GM23338 (cell line): Measurements from ENCODE around the gene SMAD3. TPM values are rescaled to one million over a fixed set of nuclear protein-coding genes. Genes with fewer than 3 reads are reported as not detected.

Source experiments
- ATAC-seq: fragments of 200-7000 bp; cut with Tn5 transposase; 3 replicates; pipeline ENCODE4 v1.9.1; 2020
- DNase-seq: peaks from one replicate; pipeline ENCODE4 v3.0.0-alpha.2; 2015; ENCODE audit warnings: low spot score
- H2AFZ ChIP-seq: fragments of 200-600 bp; sonication (generic); 2 replicates; pipeline ENCODE4 v1.8.0; 2016; ENCODE audit warnings: antibody characterized with exemption, mild to moderate bottlenecking, moderate library complexity
- H3F3A ChIP-seq: fragments of 200-600 bp; sonication (generic); replicated peaks from 2 replicates; pipeline ENCODE4 v1.8.0; 2017; ENCODE audit warnings: antibody characterized with exemption, mixed run types, low read depth
- H3K27ac ChIP-seq: fragments of 200-600 bp; sonication (generic); 2 replicates; pipeline ENCODE4 v1.6.1; 2016; ENCODE audit warnings: low read depth
- H3K27me3 ChIP-seq: fragments of 200-600 bp; sonication (generic); 2 replicates; pipeline ENCODE4 v1.8.0; 2016; ENCODE audit warnings: mild to moderate bottlenecking, mixed run types, moderate library complexity; ENCODE audit not compliant: insufficient read depth
- H3K36me3 ChIP-seq: fragments of 200-600 bp; sonication (generic); 2 replicates; pipeline ENCODE4 v1.8.0; 2016; ENCODE audit warnings: mild to moderate bottlenecking; ENCODE audit not compliant: insufficient read depth
- H3K4me1 ChIP-seq: fragments of 200-600 bp; sonication (generic); 2 replicates; pipeline ENCODE4 v1.8.0; 2016; ENCODE audit warnings: mild to moderate bottlenecking, moderate library complexity; ENCODE audit not compliant: insufficient read depth
- H3K4me2 ChIP-seq: fragments of 200-600 bp; sonication (generic); 2 replicates; pipeline ENCODE4 v1.7.1; 2017; ENCODE audit warnings: mixed run types
- H3K4me3 ChIP-seq: fragments of 200-600 bp; sonication (generic); 2 replicates; pipeline ENCODE4 v1.6.1; 2016; ENCODE audit warnings: mixed run types
- H3K79me2 ChIP-seq: fragments of 200-600 bp; sonication (generic); replicated peaks from 2 replicates; pipeline ENCODE4 v1.8.0; 2017; ENCODE audit warnings: mild to moderate bottlenecking; ENCODE audit not compliant: insufficient read depth
- H3K9me2 ChIP-seq: fragments of 200-600 bp; sonication (generic); 2 replicates; pipeline ENCODE4 v1.8.0; 2017; ENCODE audit not compliant: insufficient read depth
- H4K20me1 ChIP-seq: fragments of 200-600 bp; sonication (generic); replicated peaks from 2 replicates; pipeline ENCODE4 v1.8.0; 2017; ENCODE audit warnings: mild to moderate bottlenecking; ENCODE audit not compliant: insufficient read depth
- H3K27ac Mint-ChIP-seq: 2 replicates; pipeline ENCODE4 v1.8.0; 2020; ENCODE audit warnings: inconsistent platforms, mild to moderate bottlenecking, moderate library complexity, mixed read lengths
- H3K27me3 Mint-ChIP-seq: 3 replicates; pipeline ENCODE4 v1.8.0; 2022; ENCODE audit warnings: low read depth, mild to moderate bottlenecking, moderate library complexity, mixed read lengths, inconsistent platforms; ENCODE audit not compliant: insufficient read depth, poor library complexity
- H3K36me3 Mint-ChIP-seq: 3 replicates; pipeline ENCODE4 v1.8.0; 2021; ENCODE audit warnings: low read depth, mild to moderate bottlenecking, inconsistent platforms, moderate library complexity, mixed read lengths
- H3K4me1 Mint-ChIP-seq: 3 replicates; pipeline ENCODE4 v1.8.0; 2020; ENCODE audit warnings: mild to moderate bottlenecking, inconsistent platforms, mixed read lengths
- H3K4me3 Mint-ChIP-seq: 3 replicates; pipeline ENCODE4 v1.8.0; 2021; ENCODE audit warnings: moderate library complexity, mild to moderate bottlenecking, inconsistent platforms, mixed read lengths
- H3K9me3 Mint-ChIP-seq: 3 replicates; pipeline ENCODE4 v1.8.0; 2020; ENCODE audit warnings: moderate library complexity, mild to moderate bottlenecking, inconsistent platforms, mixed read lengths
- CREB1 ChIP-seq: fragments of 250-450 bp; sonication (Bioruptor Pico); IDR thresholded peaks from 2 replicates; pipeline ENCODE4 v1.5.0; 2020; ENCODE audit warnings: low read depth, mild to moderate bottlenecking, moderate library complexity
- EZH2 ChIP-seq: fragments of 200-600 bp; sonication (generic); IDR thresholded peaks from one replicate; pipeline ENCODE4 v1.8.0; 2017; ENCODE audit warnings: antibody characterized with exemption, mild to moderate bottlenecking, low read depth; ENCODE audit not compliant: unreplicated experiment
- EZH2phosphoT487 ChIP-seq: fragments of 200-600 bp; sonication (generic); IDR thresholded peaks from one replicate; pipeline ENCODE4 v1.8.1; 2018; ENCODE audit warnings: antibody characterized with exemption; ENCODE audit not compliant: unreplicated experiment
- JUNB ChIP-seq: IDR thresholded peaks from one replicate; pipeline ENCODE4 v1.6.1; 2016; ENCODE audit warnings: antibody characterized with exemption; ENCODE audit not compliant: unreplicated experiment
- NANOG ChIP-seq: IDR thresholded peaks from 2 replicates; pipeline ENCODE4 v1.6.1; 2016; ENCODE audit warnings: antibody characterized with exemption, borderline replicate concordance
- POLR2AphosphoS5 ChIP-seq: IDR thresholded peaks from 2 replicates; pipeline ENCODE4 v1.6.1; 2016; ENCODE audit warnings: antibody characterized with exemption, low read depth
- STAT1 ChIP-seq: IDR thresholded peaks from one replicate; pipeline ENCODE4 v1.6.1; 2016; ENCODE audit warnings: antibody characterized with exemption; ENCODE audit not compliant: unreplicated experiment
- ZNF114 ChIP-seq: fragments of 250-450 bp; sonication (Bioruptor Pico); IDR thresholded peaks from 2 replicates; pipeline ENCODE4 v1.5.0; 2020; ENCODE audit warnings: mild to moderate bottlenecking, moderate library complexity
- ZNF331 ChIP-seq: fragments of 250-450 bp; sonication (Bioruptor Pico); IDR thresholded peaks from 2 replicates; pipeline ENCODE4 v1.5.0; 2020; ENCODE audit warnings: low read depth, mild to moderate bottlenecking, moderate library complexity
- polyA plus RNA-seq: library from polyadenylated mRNA; unstranded; fragments of >200 nt; fragmentation: Nextera tagmentation; extraction: Ambion mirVana; gene quantifications from 2 replicates; pipeline ENCODE4 v1.2.1, GENCODE V29; 2016
- total RNA-seq: library from RNA; depleted of rRNA; stranded (reverse); fragments of >200 nt; shearing (Covaris generic); gene quantifications from 2 replicates; pipeline ENCODE4 v1.2.3, GENCODE V29; 2014
- TF ChIP-seq, protein P1 (sequence below): IDR thresholded peaks from 2 replicates; pipeline ENCODE4 v1.6.1; 2016; ENCODE audit warnings: antibody characterized with exemption
- TF ChIP-seq, protein P2 (sequence below): fragments of 250-450 bp; sonication (Bioruptor Pico); IDR thresholded peaks from 2 replicates; pipeline ENCODE4 v1.5.0; 2020; ENCODE audit warnings: mild to moderate bottlenecking, moderate library complexity
- TF ChIP-seq, protein P3 (sequence below), 2 experiments: fragments of 200-600 bp in 1 of 2; sonication (generic) in 1 of 2; conservative IDR thresholded peaks; 2 replicates each; pipeline versions ENCODE4 v1.5.1 to v1.6.1; 2016 to 2017; ENCODE audit warnings: antibody characterized with exemption in 2 of 2, low read depth in 2 of 2, mild to moderate bottlenecking in 2 of 2, moderate library complexity in 1 of 2
- TF ChIP-seq, protein P4 (sequence below): IDR thresholded peaks from one replicate; pipeline ENCODE4 v1.6.1; 2018; ENCODE audit warnings: antibody characterized with exemption; ENCODE audit not compliant: unreplicated experiment

The SMAD3 gene
- total and polyA plus RNA-seq, 2 experiments from 2014 or later = 4.9 to 11.6 TPM

DNA sequence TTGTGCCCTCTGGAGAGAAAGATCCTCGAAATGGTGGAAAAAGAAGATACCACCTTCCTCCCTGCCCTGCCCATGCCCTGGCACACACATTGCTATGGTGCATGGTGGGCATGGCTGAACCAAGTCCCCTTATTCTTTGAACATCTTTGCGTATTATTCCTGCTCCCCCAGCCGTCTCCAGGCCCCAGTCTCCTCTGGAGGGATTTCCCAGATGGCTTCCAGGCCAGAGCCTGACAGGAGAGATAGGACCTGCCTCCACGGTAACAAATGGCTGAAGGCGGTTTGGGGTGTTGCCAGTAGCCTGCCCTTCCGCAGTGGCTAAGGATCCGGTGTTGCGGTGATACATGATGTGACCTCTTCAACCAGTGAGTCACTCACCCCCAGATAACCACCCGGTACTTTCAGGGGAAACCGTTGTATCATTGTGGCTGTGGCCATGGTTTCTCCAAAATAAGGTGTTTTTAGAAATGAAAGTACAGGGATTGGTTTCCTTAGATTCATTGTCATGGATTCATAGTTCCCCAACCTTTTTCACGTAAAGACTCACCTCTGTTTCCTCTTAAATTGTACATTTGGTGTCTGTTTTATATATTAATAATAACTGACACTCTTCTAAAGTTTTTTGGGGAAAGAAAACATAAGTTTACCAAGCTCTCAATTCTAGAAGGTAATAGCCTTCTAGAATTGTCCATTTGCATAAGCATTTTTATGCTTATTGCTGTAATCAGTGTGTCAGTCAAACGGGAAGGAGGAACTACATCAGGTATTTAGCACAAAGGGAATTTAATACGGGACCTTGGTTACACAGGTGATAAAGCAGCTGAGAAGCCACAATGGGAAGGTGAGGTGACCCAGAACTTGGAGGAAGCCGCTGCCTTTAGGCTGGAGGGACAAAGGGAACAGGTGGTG lies 25.9 kb downstream of the SMAD3 start:
- H3K9me3 Mint-ChIP-seq = no peaks in the 10 kb centered on the region
- Histone ChIP-seq H3K4me3 (peak overlapping the region; percentile 26), H3K27ac (peak overlapping the region; percentile 11; the same call in 1 of the 2 replicates), H3K9me2 (no peaks in the 10 kb centered on the region), H2AFZ (no peak overlapping the region), H3F3A (no peaks in the 10 kb centered on the region), H3K36me3 (peaks cover 4% of the 10 kb centered on the region; the same call in 1 of the 2 replicates), H3K79me2 (peaks cover 33% of the 10 kb centered on the region), H3K4me1 (peaks cover 31% of the 10 kb centered on the region), H3K4me2 (peak overlapping the region; percentile 59), H4K20me1 (no peaks in the 10 kb centered on the region; the same call in 1 of the 2 replicates), H3K27me3 (no peaks in the 10 kb centered on the region)
- H3K27ac Mint-ChIP-seq = peak overlapping the region; percentile 80
- no peaks in the 10 kb centered on the region for H3K36me3 Mint-ChIP-seq
- ATAC-seq (peak; percentile 23), DNase-seq (no peak)
- H3K27me3 Mint-ChIP-seq = peaks cover 3% of the 10 kb centered on the region
- H3K4me1 Mint-ChIP-seq = peaks cover 67% of the 10 kb centered on the region
- TF ChIP-seq EZH2 = no peak
- TF ChIP-seq, protein P1, sequence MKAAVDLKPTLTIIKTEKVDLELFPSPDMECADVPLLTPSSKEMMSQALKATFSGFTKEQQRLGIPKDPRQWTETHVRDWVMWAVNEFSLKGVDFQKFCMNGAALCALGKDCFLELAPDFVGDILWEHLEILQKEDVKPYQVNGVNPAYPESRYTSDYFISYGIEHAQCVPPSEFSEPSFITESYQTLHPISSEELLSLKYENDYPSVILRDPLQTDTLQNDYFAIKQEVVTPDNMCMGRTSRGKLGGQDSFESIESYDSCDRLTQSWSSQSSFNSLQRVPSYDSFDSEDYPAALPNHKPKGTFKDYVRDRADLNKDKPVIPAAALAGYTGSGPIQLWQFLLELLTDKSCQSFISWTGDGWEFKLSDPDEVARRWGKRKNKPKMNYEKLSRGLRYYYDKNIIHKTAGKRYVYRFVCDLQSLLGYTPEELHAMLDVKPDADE = no peak
- TF ChIP-seq, protein P2, sequence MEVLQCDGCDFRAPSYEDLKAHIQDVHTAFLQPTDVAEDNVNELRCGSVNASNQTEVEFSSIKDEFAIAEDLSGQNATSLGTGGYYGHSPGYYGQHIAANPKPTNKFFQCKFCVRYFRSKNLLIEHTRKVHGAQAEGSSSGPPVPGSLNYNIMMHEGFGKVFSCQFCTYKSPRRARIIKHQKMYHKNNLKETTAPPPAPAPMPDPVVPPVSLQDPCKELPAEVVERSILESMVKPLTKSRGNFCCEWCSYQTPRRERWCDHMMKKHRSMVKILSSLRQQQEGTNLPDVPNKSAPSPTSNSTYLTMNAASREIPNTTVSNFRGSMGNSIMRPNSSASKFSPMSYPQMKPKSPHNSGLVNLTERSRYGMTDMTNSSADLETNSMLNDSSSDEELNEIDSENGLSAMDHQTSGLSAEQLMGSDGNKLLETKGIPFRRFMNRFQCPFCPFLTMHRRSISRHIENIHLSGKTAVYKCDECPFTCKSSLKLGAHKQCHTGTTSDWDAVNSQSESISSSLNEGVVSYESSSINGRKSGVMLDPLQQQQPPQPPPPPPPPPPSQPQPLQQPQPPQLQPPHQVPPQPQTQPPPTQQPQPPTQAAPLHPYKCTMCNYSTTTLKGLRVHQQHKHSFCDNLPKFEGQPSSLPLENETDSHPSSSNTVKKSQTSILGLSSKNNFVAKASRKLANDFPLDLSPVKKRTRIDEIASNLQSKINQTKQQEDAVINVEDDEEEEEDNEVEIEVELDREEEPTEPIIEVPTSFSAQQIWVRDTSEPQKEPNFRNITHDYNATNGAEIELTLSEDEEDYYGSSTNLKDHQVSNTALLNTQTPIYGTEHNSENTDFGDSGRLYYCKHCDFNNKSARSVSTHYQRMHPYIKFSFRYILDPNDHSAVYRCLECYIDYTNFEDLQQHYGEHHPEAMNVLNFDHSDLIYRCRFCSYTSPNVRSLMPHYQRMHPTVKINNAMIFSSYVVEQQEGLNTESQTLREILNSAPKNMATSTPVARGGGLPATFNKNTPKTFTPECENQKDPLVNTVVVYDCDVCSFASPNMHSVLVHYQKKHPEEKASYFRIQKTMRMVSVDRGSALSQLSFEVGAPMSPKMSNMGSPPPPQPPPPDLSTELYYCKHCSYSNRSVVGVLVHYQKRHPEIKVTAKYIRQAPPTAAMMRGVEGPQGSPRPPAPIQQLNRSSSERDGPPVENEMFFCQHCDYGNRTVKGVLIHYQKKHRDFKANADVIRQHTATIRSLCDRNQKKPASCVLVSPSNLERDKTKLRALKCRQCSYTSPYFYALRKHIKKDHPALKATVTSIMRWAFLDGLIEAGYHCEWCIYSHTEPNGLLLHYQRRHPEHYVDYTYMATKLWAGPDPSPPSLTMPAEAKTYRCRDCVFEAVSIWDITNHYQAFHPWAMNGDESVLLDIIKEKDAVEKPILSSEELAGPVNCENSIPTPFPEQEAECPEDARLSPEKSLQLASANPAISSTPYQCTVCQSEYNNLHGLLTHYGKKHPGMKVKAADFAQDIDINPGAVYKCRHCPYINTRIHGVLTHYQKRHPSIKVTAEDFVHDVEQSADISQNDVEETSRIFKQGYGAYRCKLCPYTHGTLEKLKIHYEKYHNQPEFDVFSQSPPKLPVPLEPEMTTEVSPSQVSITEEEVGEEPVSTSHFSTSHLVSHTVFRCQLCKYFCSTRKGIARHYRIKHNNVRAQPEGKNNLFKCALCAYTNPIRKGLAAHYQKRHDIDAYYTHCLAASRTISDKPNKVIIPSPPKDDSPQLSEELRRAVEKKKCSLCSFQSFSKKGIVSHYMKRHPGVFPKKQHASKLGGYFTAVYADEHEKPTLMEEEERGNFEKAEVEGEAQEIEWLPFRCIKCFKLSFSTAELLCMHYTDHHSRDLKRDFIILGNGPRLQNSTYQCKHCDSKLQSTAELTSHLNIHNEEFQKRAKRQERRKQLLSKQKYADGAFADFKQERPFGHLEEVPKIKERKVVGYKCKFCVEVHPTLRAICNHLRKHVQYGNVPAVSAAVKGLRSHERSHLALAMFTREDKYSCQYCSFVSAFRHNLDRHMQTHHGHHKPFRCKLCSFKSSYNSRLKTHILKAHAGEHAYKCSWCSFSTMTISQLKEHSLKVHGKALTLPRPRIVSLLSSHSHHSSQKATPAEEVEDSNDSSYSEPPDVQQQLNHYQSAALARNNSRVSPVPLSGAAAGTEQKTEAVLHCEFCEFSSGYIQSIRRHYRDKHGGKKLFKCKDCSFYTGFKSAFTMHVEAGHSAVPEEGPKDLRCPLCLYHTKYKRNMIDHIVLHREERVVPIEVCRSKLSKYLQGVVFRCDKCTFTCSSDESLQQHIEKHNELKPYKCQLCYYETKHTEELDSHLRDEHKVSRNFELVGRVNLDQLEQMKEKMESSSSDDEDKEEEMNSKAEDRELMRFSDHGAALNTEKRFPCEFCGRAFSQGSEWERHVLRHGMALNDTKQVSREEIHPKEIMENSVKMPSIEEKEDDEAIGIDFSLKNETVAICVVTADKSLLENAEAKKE (CRISPR knock-in tag) = no peak
- TF ChIP-seq NANOG = no peak
- TF ChIP-seq CREB1 (CRISPR knock-in tag) = no peak
- TF ChIP-seq, protein P3, sequence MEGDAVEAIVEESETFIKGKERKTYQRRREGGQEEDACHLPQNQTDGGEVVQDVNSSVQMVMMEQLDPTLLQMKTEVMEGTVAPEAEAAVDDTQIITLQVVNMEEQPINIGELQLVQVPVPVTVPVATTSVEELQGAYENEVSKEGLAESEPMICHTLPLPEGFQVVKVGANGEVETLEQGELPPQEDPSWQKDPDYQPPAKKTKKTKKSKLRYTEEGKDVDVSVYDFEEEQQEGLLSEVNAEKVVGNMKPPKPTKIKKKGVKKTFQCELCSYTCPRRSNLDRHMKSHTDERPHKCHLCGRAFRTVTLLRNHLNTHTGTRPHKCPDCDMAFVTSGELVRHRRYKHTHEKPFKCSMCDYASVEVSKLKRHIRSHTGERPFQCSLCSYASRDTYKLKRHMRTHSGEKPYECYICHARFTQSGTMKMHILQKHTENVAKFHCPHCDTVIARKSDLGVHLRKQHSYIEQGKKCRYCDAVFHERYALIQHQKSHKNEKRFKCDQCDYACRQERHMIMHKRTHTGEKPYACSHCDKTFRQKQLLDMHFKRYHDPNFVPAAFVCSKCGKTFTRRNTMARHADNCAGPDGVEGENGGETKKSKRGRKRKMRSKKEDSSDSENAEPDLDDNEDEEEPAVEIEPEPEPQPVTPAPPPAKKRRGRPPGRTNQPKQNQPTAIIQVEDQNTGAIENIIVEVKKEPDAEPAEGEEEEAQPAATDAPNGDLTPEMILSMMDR (conservative IDR thresholded peaks at IDR 0.05; ENCODE audit: low read depth in 2 of 2) = no peak
- TF ChIP-seq, protein P4, sequence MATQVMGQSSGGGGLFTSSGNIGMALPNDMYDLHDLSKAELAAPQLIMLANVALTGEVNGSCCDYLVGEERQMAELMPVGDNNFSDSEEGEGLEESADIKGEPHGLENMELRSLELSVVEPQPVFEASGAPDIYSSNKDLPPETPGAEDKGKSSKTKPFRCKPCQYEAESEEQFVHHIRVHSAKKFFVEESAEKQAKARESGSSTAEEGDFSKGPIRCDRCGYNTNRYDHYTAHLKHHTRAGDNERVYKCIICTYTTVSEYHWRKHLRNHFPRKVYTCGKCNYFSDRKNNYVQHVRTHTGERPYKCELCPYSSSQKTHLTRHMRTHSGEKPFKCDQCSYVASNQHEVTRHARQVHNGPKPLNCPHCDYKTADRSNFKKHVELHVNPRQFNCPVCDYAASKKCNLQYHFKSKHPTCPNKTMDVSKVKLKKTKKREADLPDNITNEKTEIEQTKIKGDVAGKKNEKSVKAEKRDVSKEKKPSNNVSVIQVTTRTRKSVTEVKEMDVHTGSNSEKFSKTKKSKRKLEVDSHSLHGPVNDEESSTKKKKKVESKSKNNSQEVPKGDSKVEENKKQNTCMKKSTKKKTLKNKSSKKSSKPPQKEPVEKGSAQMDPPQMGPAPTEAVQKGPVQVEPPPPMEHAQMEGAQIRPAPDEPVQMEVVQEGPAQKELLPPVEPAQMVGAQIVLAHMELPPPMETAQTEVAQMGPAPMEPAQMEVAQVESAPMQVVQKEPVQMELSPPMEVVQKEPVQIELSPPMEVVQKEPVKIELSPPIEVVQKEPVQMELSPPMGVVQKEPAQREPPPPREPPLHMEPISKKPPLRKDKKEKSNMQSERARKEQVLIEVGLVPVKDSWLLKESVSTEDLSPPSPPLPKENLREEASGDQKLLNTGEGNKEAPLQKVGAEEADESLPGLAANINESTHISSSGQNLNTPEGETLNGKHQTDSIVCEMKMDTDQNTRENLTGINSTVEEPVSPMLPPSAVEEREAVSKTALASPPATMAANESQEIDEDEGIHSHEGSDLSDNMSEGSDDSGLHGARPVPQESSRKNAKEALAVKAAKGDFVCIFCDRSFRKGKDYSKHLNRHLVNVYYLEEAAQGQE = no peak
- TF ChIP-seq ZNF114 (CRISPR knock-in tag) = no peak
- no peak for TF ChIP-seq JUNB
- TF ChIP-seq POLR2AphosphoS5 = no peak
- no peak for TF ChIP-seq STAT1
- no peak for TF ChIP-seq EZH2phosphoT487
- no peak for TF ChIP-seq ZNF331 (CRISPR knock-in tag)
- no peak overlapping the region for H3K4me3 Mint-ChIP-seq
